ENCODE data around the gene ZBTB32. TPM values are rescaled to one million over a fixed set of nuclear protein-coding genes. Genes with fewer than 3 reads are reported as not detected.

ZBTB32 gene
- total and polyA plus RNA-seq, 2 of the 8 experiments (the other 6 are each of a cell fraction or from before 2014, with no cell fraction given) = 0.11 to 0.50 TPM

- TF ChIP-seq CTCF (IDR thresholded peaks at IDR 0.05; ENCODE audit: control extremely low read depth in 1 of 3, insufficient read depth in 1 of 3, low read depth in 1 of 3, low read length in 3 of 3) = no peak
Observed at GRCh38 chr19:35748106-35749020, 44.0 kb downstream of the ZBTB32 start, which contains the start of gene LIN37 (continued).
